Inflammatory macrophage treated with lipopolysaccharide for 1 hour (primary cell): Measurements from ENCODE around the gene MEGF11.

Experiments
- DNase-seq, 2 donors: peaks; one replicate each; pipeline ENCODE4 v3.0.0-alpha.2; 2020 to 2022

MEGF11 gene

GRCh38 chr15:66167854-66168253 is 85.7 kb downstream of the MEGF11 start:
- no peak for DNase-seq

GRCh38 chr15:66165856-66166255 is 87.7 kb downstream of the MEGF11 start:
- DNase-seq: no peak

- DNase-seq: no peak
These were observed 88.8 kb downstream of the MEGF11 start for GRCh38 chr15:66164788-66165187.

GRCh38 chr15:66163553-66163952 is 90.0 kb downstream of the MEGF11 start:
- DNase-seq: no peak

GRCh38 chr15:66162286-66162685 is 91.3 kb downstream of the MEGF11 start:
- DNase-seq: no peak

- no peak for DNase-seq
These were observed 91.9 kb downstream of the MEGF11 start for GRCh38 chr15:66161575-66162118.

- no peak for DNase-seq
These were observed 92.4 kb downstream of the MEGF11 start for GRCh38 chr15:66161108-66161507.

- DNase-seq: no peak
These were observed 96.0 kb downstream of the MEGF11 start for GRCh38 chr15:66157507-66157906.

GRCh38 chr15:66156310-66156975 is 97.1 kb downstream of the MEGF11 start:
- no peak for DNase-seq

- DNase-seq: no peak
These were observed 98.5 kb downstream of the MEGF11 start for GRCh38 chr15:66155065-66155464.

- no peak for DNase-seq
These were observed 99.0 kb downstream of the MEGF11 start for GRCh38 chr15:66154581-66154980.

GRCh38 chr15:66153549-66154415 is 99.8 kb downstream of the MEGF11 start:
- DNase-seq: no peak

GRCh38 chr15:66152650-66153049 is 100.9 kb downstream of the MEGF11 start:
- DNase-seq: no peak

GRCh38 chr15:66151809-66152208 is 101.7 kb downstream of the MEGF11 start:
- DNase-seq: no peak

- DNase-seq: no peak
These were observed 103.7 kb downstream of the MEGF11 start for GRCh38 chr15:66149871-66150270.

- DNase-seq: no peak
These were observed 105.4 kb downstream of the MEGF11 start for GRCh38 chr15:66148187-66148586.

- no peak for DNase-seq
These were observed 106.1 kb downstream of the MEGF11 start for GRCh38 chr15:66147440-66147839.

GRCh38 chr15:66145726-66146182 is 107.8 kb downstream of the MEGF11 start:
- DNase-seq: no peak

- no peak for DNase-seq
These were observed 108.4 kb downstream of the MEGF11 start for GRCh38 chr15:66144978-66145725.

- no peak for DNase-seq
These were observed 111.3 kb downstream of the MEGF11 start for GRCh38 chr15:66142285-66142684.

GRCh38 chr15:66139591-66140207 is 113.9 kb downstream of the MEGF11 start:
- no peak for DNase-seq

- DNase-seq: no peak
These were observed 114.5 kb downstream of the MEGF11 start for GRCh38 chr15:66138892-66139590.
